Myocyte (in vitro differentiated cells): ENCODE data around the gene CHST8. TPM values are rescaled to one million over a fixed set of nuclear protein-coding genes. Genes with fewer than 3 reads are reported as not detected.

ENCODE experiments used
- DNase-seq: peaks from one replicate; pipeline ENCODE4 v3.0.0-alpha.2; 2012; ENCODE audit warnings: low read depth
- total RNA-seq: library from RNA; depleted of rRNA; stranded (reverse); fragments of >200 nt; gene quantifications from 2 replicates; pipeline ENCODE4 v1.2.3, GENCODE V29; 2014

CHST8 gene
- total RNA-seq, 1 donor from 2014 or later = not detected

DNA sequence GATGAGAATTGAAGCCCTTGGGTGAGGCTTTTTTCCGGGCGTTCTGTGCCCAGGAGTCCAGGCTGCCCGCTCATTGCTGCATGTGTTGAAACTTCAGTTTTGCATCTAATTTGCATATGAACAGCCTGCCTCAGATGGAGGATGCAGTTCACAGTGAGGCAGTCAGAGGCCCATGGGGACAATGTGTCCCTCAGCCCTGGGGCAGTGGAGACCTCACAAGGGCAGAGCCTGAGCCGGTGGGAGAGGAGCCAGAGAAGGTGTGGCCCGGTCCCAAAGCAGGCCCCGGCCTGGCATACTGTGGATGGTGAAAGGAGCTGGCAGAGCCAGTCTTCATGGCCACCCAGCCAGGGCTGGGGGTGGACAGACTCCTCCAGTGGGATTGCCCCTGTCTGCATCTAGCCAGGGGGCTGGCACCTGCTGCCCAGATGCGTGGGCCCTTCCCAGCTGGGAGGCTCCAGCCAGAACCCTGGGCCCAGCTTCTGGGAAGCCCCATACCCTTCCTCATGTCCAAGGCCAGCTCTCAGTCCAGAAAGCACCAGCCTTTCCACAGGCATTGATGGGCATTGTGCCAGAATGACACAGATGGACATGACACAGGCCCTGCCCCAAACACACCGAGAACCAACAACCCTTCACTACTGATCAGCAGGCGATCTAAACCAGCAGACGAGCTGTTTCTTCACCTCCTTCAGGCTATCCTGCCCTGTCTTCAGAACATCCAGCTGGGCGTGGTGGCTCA, 142.0 kb downstream of the CHST8 start:
- DNase-seq = no peak

DNA sequence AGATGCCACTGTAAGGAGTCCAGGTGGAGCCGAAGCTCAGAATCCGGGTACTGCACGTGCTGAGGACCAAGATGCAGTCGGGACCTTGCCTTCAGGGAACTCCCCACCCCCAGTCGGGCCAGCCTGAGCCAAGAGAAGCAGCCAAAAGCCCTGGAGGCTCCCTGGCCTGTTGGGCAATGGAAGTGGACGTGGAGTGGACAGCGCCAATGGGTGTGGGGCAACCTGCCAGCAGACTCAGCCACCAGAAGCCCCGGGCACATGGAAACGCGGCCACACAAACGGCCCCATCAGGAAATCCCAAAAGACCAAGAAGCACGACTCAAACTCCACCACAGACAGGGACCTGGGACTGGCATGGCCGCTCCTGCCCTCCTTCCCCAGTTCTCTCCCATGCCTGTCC, 144.9 kb downstream of the CHST8 start:
- no peak for DNase-seq

DNA sequence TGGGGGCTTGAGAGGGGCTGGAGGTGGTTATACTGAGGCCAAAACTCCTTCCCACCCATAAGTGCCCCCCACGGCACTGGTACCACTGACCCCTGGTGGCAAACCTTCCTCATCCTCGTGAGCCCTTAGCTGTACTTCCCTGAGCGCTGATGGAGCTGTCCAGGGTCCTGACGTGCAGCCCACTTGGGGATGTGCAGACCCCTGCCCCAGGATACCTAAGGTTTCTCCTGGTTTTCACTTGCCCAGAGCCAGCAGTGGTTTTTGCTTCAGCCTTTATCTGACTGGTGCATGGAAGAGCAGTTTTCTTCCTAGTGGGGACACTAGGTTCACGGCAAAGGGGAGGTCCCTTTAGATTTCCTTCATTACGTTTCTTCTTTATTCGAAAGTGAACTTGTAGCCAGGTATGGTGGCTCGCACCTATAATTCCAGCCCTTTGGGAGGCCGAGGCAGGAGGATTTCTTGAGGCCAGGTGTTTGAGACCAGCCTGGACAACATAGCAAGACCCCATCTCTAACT, 146.2 kb downstream of the CHST8 start:
- DNase-seq = peak; percentile 15

DNA sequence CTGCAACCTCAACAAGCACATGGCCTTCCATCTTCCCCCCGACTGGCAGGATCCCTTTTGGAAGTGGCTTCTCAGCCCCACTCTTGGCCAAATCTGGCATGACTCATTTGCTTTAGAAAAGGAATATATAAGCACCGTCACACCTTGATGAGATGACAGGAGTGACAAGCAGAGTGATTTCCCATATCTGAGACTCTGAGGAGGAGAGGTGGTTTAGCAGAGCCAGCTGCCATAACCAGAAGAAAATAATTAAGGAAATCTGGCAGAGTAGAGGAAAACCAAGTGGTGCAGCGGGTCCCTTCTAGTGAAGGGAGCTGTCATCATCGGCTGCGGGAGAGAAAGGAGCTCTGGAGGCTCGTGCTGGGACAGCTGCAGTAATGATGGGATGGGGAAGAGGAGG, 147.5 kb downstream of the CHST8 start:
- no peak for DNase-seq

DNA sequence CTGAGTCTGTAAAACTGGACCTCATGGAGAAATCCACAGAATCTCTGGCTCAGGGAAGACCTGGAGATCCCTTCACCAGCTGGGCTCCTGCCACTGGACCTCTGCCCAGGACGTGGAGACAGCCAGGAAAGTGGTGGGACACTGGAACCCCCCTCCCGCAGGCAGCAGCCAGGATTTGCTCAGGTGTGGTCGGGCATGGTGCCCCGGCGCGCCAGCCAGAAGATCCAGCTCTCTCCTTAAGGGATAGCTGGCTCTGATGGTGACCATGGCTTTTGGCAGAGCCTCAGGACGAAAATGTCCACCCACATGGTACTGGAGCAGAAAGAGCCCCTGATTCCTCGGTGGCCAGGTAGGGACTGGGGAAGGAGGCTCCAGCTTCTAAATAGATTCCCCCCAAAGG, 148.4 kb downstream of the CHST8 start:
- no peak for DNase-seq

DNA sequence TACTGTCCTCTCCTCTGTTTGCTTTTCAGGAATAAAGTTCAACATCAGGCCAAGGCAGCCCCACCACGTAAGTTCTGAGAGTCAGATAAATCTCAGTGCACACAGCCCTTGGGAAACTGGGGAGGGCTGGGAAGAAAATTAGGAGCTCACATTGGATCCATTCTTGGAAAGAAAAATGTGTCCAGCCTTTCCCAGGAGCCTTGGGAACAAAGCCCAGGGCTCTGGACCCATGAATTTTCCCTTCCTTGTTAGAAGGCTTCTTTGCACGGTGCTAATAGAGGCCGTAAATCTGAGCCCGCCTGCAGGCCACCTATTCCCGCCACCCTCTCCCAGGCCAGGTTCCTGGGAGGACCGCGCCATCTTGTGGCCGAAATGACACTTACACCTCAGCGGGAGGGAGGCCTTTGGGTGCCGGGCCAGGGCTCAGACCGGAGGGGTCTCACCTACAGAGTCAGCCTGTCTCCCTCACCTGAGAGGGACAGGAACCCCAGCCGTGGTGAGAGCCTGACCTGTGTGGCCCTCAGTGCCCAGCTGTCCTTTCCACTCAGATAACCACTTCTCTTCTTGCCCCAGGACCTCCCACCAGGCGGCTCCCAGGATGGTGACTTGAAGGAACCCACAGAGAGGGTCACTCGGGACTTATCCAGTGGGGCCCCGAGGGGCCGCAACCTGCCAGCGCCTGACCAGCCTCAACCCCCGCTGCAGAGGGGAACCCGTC, 149.8 kb downstream of the CHST8 start:
- DNase-seq = peak; percentile 68

DNA sequence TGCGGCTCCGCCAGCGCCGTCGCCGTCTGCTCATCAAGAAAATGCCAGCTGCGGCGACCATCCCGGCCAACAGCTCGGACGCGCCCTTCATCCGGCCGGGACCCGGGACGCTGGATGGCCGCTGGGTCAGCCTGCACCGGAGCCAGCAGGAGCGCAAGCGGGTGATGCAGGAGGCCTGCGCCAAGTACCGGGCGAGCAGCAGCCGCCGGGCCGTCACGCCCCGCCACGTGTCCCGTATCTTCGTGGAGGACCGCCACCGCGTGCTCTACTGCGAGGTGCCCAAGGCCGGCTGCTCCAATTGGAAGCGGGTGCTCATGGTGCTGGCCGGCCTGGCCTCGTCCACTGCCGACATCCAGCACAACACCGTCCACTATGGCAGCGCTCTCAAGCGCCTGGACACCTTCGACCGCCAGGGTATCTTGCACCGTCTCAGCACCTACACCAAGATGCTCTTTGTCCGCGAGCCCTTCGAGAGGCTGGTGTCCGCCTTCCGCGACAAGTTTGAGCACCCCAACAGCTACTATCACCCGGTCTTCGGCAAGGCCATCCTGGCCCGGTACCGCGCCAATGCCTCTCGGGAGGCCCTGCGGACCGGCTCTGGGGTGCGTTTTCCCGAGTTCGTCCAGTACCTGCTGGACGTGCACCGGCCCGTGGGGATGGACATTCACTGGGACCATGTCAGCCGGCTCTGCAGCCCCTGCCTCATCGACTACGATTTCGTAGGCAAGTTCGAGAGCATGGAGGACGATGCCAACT, 150.5 kb downstream of the CHST8 start:
- no peak for DNase-seq

DNA sequence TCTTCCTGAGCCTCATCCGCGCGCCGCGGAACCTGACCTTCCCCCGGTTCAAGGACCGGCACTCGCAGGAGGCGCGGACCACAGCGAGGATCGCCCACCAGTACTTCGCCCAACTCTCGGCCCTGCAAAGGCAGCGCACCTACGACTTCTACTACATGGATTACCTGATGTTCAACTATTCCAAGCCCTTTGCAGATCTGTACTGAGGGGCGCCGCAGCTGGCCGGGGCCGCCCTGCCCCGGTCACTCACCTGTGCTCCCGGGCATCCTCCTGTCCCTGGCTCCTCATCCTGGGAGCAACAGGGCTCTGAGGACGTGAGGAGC, 151.1 kb downstream of the CHST8 start:
- no peak for DNase-seq

DNA sequence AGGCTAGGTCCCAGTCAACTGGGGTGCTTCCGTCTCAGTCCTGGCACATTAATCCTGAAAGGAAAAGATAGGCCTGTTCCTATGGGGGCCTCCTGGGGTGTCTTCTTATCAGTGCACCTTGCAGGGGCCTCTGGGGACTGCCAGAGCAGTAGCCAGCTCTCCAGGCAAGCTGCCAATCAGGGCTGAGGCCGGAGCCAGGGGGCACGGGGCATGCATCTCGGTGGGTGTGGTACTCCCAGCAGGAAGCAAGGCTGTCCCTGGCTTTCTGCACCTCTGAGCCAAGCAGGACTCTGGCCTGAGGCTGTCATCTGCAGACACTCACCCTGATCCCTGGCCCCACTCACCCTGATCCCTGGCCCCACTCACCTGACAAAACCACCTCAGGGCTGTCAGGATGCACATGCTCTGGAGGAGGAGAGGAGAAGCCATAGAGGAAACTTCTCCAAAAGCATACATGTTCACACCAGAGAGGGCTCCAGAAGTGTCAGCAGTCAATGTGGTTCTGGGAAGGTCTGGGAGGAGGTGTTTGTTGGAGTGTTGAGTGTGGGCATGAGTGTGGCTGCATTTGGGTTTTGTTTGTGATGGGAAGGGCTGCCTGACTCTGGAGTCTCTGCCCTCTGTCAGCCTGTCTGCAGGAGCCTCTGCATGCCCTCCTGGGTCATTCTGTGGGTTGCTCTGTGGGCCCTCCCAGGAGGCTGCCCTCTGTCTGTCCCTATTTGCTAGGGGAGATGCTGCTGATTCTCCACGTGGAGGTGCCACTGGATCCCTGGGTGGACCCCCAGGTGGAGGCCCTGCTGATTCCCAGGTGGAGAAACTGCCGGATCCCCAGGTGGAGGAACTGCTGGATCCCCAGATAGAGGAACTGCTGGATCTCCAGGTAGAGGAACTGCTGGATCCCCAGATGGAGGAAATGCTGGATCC, 152.2 kb downstream of the CHST8 start:
- no peak for DNase-seq

DNA sequence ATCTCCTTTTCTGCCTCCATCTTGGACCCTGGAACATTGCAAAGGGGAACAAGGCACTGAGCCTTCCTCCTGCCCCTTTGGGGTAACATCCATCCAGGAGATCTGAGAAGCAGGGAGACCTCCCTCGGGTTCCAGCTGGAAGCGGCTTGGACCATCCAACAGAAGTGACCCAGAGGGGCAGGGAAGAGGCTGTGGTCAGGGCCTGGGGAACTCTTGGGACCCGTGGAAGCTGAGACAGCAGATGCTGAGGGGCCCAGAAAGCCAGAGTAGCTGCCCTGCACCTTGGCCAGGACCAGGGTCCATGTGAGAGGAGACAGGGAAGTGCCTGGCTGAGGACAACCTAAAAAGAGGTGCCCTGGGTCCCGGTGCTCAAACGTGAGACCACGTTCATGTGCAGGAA, 153.0 kb downstream of the CHST8 start:
- DNase-seq = no peak

DNA sequence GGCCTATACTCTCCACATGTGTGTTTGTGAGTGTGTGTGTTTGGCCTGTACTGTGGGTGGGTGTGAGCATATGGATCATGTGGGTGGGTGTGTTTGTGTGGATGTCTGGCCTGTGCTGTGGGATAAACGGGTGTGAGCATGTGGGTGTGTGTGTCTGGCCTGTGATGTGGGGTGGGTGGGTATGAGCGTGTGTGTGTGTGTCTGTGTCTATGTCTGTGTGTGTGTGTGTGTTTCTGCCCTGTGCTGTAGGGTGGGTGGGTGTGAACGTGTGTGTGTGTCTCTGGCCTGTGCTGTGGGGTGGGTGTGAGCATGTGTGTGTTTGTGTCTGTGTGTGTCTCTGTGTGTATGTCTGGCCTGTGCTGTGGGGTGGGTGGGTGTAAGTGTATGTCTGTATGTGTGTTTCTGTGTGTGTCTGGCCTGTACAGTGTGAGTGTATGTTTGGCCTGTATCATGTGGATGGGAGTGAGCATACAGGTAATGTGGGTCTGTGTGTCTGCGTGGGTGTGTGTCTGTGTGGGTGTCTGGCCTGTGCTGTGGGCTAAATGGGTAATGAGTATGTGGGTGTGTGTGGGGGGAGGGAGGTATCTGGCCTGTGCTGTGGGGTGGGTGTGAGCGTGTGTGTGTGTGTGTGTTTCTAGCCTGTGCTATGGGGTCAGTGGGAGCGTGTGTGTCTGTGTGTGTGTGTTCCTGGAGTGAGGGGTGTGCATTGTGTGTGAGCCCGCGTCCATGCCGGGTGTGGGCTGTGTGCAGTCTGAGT, 154.2 kb downstream of the CHST8 start:
- no peak for DNase-seq

DNA sequence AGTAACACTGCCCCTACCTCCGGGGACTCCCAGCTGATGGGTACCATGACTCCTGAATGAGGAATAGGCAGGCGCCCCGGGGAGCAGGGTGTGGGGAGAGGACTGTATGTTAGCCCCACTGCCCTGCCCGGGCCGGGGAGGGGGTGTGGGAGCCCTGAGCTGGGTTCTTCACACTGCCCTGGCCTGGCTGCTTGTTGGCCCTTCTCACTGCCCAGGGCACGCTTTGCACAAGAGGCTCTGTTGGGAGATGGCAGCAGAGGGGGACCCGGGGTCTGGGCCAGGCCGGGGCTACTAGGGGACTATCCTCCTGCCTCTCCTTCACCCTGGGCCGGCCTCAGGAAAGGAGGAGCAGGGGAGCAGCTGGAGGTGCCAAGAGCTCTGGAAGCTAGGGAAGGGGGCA, 155.6 kb downstream of the CHST8 start:
- no peak for DNase-seq

DNA sequence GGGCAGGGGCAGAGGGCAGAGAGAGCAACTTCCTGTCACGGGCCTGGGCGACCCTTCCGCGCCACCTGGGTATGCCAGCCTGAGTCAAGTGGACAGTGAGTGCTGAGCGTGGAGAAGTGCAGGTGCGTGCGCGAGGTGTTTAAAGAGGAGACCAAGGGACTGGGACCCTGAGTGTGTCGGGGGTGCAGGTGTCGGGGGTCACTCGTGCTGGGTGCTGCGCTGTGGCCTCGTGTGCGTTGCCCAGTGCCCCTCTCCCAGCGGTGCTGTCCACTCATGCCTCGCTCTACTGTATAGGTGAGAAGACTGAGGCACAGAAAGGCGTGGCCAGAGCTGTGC, 156.0 kb downstream of the CHST8 start:
- DNase-seq = no peak

DNA sequence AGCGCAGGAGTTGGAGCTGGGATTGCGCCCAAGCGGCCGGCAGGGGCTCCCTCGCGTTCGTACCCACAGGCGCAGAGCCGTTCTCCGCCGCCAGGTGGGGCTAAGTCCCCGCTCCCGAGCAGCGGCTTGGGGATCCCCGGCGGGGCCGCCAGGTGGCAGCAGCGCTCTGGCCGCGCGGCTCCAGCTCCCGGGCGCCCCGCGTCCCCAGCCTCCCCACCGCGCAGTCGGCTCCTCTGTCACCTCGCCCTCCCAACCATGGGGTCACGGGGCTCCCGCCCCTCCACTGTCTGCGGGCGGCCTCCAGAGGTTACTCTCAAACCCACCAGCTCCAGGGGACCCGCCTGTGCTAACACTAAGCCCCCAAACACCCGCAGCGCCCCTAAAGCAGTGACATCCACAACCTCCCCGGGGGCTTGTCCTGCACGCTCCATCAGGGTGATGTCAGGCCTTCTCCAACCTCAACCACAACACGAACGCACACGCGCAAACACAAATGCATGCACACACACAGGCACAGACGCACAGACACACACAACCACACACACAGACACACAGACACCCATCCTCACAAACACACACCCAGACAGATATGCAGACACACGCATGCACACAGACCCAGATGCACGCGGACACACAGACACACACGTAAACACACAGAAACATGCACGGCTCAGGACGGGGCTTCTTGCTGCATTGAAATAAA, 156.5 kb downstream of the CHST8 start:
- DNase-seq = peak; percentile 52

DNA sequence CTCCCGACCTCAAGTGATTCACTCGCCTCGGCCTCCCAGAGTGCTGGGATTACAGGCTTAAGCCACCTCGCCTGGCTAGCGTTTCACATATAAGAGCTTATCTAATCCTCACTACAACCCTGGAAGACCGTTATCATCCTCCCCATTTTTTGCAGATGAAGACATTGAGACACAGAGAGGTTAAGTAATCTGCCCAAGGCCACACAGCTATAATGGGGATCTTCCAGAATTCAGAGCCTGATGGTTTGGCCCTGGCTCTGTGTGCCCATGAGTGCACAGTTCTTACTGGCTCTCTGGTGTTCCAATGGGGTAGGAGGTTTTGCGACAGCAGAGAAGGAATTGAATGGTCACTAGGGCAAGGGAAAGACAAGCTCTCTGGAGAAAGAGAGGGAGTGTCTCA, 158.1 kb downstream of the CHST8 start:
- no peak for DNase-seq

DNA sequence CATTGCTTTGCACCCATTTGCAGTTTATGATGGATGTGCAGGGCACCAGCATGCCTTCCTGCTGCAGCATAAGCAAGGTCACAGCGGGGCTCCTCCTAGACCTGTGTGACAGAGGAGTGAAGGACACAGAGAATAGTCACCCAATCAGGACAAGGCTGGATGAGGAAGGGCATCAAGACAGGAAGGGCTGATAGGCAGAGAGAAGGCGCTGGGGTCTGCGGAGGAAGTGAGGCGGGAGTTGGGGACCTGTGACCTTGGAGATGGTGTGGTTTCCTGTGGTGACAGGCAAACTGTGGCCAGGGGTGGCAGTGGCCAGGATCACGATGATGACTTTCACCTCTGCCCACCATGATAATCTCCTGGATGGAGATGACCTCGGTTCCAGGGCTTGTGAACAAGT, 158.5 kb downstream of the CHST8 start:
- no peak for DNase-seq

DNA sequence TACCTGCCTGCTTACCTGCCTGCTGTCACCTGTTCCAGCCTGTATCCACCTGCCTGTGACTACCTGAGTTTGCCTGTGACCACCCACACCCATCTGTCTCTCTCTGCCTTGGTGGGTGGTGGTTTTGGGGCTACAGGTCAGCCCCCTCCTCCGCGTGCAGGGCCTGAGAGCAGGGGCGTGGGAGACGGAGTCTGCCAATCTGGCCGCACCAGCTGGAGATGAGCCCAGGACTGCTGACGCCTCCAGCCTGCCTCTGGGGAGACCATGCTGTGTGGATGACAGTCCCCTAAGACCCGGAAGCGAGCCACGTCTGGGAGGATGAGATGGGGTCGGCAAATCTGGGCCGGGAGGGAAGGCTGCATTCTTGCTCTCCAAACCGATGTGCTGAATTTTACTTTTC, 159.0 kb downstream of the CHST8 start:
- no peak for DNase-seq

DNA sequence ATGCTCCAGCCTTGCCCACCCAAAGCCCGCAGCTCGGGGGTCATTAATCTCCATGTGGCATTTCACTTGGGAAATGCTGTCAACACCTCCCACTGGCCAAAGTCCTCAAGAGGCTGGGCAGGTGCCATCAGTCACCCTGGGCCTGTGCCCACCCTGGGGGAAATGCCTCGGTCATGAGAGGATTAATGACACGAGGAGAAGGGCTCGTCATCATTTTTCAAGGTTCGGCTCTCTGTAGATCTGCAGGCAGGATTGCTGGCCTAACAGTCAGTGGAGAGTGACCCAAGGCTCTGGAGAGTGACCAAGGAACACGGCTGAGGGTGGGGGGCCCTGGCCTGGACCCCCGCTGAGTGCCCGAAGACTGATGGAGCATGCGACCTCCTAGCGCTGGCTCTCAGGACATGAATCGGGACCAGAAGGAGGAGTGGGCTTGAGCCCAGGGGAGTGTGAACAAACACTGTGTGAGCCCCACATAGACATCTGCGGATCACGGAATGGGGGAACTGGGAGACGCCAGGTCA, 159.7 kb downstream of the CHST8 start:
- DNase-seq = no peak

DNA sequence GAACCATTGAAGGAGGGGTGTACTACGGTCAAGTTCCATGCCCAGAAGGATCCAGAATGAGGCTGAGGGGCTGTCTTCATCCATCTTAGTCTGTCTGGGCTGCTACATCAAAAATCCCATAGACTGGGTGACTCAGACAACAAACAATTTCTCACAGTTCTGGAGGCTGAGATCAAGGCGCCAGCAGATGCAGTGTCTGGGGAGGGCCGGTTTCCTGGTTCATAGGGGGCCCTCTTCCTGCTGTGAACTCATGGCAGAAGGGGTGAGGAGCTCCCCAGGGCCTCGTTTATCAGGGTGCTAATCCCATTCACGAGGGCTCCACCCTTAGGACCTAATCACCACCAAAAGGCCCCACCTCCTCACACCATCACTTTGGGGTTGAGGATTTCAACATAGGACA, 160.2 kb downstream of the CHST8 start:
- no peak for DNase-seq

DNA sequence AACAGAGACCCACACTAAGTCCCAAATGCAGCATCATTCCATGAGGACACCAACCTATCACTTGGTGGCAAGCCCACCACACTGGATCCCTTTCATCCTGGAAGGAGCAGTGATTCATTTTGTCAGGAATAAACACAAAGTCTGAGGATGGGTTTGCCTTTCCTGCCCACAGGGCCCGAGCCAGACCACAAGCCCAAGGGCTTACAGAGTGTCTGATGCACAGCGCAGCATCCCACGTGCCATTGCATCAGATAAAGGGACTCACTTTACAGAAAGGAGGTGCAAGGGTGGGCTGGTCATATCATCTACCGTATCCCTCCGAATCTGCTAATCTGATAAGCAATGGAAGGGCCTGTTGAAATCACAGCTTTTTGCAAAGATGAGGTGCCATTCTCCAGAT, 162.7 kb downstream of the CHST8 start:
- no peak for DNase-seq
